ENCODE measurements around the gene NCAM1.

NCAM1 gene

DNA sequence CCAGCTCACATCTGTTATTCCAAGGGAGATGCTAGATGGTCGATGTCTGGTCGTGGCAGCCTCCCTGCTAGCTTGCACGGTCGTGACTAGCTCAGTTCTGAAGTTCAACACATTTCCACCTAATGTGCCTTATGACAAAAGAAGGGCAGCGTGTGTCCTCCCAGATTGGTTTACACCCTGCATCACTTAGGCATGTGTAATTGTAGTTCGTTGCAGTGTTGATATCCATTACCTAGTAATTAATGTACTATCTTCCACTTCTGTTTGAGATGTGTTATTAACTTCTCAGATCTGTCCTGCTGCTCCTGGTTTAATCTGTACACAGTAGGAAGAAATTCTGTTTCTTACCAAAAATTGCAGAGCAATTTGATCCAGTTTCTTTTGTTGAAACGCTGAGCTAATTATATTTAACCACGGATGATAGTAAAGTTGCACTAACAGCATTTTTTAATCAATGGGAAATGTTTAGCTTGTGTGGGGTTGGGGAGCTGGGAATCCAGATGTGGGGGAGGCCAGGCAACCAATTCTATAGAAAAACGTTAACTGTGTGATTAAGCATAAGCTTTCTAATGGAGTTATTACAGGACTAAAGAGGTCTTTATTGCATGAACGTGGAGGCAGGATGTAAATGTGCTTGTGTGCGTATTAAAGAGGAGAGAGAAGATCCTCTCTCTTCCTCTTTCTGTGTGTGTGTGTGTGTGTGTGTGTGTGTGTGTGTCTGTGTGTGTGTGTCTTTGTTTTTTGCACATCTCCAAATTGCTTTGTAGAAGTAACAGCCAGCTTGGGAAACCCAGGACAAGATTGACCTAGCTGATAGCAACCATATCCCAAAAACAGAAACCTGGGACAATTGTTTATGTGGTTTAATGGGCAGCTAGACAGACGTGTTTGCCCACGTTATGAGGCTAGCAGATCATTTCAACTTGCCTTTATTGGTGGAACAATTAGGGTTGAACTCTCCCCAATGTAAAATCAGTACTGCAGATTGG is 207.4 kb downstream of the NCAM1 start:
- no peak for DNase-seq (ENCODE audit: low spot score)

- no peak for DNase-seq (ENCODE audit: low spot score)
Measured at GRCh38 chr11:113172382-113172951, 211.2 kb downstream of the NCAM1 start.

DNA sequence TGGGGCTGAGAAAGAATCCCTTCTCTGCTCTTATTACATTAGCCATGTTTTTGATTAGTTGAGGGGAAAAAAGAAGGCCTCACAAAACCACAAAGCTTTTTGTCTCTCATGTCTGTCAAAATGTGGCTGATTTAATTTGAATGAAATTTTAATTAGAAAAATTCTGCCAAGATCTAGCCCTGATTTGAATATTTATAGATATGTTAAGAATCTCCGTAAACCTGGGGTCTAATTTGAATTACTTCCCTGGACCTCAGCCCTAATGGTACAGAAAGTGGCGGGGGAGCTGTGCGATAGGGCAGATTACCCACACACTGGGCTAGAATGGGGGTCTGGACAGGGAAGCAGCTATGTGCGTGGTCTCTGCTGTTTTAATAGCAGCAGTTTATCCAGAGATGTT is 211.9 kb downstream of the NCAM1 start:
- DNase-seq (ENCODE audit: low spot score): no peak

DNA sequence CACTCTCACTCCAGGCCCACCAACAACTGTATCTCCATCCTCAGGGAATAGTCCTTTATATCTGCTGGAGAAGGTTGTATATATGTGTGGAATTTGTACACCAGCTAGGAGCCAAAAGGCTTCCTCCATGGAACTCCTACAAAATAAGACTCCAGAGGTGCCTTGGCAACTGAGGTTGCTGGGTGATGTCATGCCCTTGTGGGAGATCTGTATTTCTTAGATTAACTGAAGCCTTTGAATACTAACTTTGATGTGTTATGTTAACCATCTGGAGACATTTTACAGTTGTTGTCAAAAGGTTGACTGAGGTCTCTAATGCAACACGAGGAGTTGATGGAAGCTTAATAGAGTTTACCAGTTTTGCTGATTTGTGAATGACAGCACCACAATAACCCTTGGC is 213.7 kb downstream of the NCAM1 start:
- no peak for DNase-seq (ENCODE audit: low spot score)

DNA sequence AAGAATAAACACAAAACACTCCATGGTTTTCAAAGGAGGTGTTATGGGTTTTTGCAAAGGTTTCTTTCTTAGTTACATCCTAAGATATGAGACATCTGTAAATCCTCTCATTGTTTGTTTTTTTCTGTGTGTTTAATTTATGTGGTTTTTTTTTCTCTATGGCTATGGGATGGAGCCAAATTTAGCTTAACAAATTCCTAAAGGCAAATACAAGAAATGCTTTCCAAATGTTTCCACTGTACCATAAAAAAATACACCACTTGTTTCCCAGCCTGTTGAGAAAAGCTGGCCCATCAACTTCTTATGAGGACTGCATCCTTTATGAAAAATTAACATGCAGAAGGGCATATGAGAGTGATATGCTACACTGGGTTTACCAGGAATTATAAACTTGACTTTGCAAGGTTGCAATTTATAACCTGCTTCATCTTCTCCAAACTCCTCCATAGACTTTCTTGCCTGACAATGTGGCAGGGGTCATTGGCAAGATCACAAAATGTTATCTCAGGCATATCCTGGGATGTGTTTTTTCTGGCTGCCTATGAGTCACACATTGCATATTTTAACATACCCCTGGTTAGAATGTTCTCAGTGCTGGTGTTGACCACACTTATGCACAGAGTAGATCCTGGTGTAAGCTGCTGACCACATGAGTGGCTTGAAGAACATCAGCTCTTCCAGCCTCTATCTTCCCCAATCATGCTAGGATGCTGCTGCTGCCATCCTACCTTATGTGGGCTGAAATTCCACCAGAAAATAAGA is 215.6 kb downstream of the NCAM1 start:
- DNase-seq (ENCODE audit: low spot score): no peak

GRCh38 chr11:113177671-113178070 is 216.5 kb downstream of the NCAM1 start:
- no peak for DNase-seq (ENCODE audit: low spot score)

DNA sequence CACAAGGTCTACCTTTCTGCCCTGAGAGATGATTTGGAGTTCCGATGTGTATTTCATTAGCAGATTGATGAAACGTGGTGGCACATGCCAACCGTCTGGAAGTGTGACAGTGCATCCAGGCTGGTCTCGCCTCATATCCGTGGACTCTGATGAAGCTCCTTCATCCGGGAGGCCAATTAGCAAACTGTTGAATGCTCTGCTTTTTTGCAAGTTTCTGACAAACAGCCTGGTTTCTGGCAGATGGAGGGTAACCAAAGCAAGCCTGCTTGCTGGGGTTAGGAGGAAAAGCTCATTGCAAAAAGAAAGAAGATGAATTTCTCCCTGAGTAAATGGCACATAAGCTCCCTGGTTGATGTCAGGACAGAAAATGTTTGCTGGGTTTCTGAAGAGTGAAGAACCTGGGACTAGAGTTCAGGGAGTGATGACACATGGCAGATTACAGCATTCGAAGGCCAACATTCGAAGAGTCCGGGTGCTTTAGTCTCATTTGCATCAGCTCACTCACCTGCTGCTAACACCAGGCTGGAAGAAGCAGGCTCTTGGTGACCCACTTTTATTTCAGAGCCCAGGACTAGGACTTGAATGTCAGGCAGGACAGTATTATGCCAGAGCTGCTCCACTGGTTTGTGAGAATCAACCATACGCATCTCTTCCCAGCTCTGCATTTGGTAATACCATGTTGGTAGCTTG is 217.3 kb downstream of the NCAM1 start:
- DNase-seq (ENCODE audit: low spot score): no peak

DNA sequence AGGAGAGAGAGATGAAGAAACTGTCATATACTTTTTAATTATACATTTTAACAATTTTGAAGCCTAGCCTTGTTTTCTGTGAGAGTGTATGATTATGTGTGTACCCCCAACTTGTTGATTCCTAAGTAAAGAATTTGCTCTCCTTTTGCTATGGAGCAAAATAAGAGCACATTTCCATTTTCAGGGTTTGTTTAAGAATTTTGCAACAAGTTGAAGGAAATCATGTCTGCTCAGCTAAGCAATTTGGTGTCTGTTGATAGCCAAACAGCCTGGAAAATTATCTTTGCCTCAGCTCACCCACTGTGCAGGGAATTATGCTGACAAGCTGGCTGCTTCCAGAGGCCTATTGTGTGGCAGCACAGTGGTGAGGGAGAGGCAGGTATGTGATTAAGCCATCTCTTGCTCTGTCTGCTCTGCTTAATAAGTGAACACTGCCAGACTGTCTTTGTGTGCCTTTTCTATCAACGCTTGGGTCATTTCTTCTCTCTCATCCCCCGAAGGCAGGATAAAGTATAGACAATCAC is 218.0 kb downstream of the NCAM1 start:
- DNase-seq (ENCODE audit: low spot score): no peak

DNA sequence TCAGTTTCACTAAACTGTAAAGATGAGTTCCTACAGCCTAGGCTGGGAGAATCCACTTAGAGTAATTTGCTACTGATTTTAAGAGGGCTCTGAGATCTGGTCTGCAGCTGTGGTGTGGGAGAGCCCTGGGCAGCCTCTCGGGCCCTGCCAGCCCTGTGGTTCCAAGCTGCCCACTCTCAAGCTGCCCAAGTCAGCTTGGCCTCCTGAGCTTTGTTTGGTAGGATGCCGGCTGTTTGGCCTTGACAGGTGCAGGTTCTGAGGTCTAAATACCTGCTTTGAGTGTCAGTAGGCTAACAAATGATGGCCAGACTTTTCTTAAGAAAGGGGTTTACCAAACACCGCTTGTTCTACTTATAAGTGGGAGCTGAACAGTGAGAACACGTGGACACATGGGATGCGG is 219.9 kb downstream of the NCAM1 start:
- DNase-seq (ENCODE audit: low spot score): no peak

DNA sequence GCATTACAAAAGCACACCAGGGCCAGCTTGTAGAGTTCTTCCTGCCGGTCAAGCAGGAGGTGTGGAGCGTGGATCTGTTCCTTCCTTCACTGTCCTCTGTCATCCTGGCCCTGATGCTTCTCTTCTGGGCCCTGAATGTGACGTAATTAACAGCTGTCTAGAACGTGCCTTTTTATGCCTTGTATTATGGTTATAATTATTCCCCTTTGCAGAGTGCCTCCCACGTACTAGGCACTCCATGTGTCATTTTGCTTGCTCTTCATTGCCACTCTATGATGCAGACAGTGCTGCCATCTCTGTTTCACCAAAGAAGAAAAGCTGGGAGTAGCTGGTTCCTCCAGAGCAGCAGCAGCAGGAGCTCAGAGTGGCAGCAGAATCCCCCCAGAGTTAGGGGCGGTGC is 221.1 kb downstream of the NCAM1 start:
- no peak for DNase-seq (ENCODE audit: low spot score)

GRCh38 chr11:113184498-113184897 is 223.3 kb downstream of the NCAM1 start:
- no peak for DNase-seq (ENCODE audit: low spot score)

GRCh38 chr11:113188371-113188834 is 227.2 kb downstream of the NCAM1 start:
- DNase-seq (ENCODE audit: low spot score): no peak

GRCh38 chr11:113189909-113190667 is 228.9 kb downstream of the NCAM1 start:
- DNase-seq (ENCODE audit: low spot score): no peak

DNA sequence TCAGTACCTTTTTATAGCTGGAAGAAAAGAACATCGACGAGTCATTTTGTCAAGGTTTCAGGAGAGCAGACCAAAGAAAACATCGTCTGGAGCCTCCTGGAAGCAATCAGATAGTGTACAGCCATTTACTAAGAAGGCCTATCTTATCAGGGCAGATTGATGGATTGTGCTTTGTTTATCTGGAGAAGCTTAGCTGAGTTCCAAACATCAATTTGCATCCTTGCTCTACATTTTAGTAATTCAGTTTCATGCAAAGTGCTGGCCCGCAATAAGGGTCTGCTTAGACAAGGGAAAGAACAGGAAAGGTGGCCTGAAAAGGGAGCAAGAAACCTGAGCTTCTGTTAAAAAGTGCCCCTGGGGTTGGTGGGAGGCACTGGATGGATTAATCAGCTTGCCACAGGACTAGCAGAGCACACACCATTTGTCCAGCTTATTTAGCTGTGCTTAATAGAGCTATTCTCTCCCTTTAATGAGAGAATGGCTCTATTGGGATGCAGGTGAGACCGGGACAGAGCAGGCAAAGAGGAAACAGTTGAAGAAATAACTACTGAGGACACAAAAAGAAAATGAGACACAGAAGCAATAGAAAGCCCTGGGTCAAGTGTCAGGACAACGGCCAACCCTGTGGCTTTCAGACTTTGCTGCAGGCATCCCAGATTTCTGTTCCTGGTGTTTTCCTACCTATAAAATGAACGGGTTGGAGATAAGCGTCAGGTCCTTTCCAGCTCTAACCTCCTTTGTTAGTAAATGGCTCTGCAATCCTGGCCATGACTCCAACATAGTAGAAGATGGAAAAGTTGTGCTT is 231.1 kb downstream of the NCAM1 start:
- no peak for DNase-seq (ENCODE audit: low spot score)

DNA sequence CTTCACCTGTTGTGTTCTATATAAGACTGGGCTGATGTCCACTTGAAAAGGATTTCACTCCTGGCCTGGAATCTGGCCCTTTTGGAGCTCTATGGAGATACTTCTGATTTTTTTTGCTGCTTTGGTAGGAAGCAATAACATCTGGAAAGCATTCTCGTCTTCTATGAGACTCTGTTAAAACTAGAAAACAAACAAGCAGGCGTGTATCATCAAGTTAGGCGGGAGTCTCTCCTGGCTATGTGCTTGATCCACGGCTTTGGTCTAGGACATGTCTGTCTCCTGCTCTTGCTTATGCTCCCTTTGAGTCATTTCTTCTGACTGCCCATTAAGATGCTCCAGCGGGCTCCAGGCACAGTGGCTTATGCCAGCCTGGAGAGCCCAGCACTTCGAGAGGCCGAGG is 231.8 kb downstream of the NCAM1 start:
- no peak for DNase-seq (ENCODE audit: low spot score)

- DNase-seq (ENCODE audit: low spot score): no peak
Measured at GRCh38 chr11:113193946-113194345, 232.7 kb downstream of the NCAM1 start.

GRCh38 chr11:113195728-113196127 is 234.5 kb downstream of the NCAM1 start:
- no peak for DNase-seq (ENCODE audit: low spot score)

GRCh38 chr11:113197446-113197845 is 236.2 kb downstream of the NCAM1 start:
- DNase-seq (ENCODE audit: low spot score): no peak

GRCh38 chr11:113198972-113199661 is 237.9 kb downstream of the NCAM1 start:
- DNase-seq (ENCODE audit: low spot score): no peak

- DNase-seq (ENCODE audit: low spot score): no peak
Measured at GRCh38 chr11:113199866-113200265, 238.6 kb downstream of the NCAM1 start.

All from kidney capillary endothelial cell (primary cell).